Heart right ventricle (tissue), 16 donors: Measurements from ENCODE around the gene DDX39B. TPM values are rescaled to one million over a fixed set of nuclear protein-coding genes. Genes with fewer than 3 reads are reported as not detected.

Experiments
- ATAC-seq, 8 donors: fragments of 200-7000 bp; cut with Tn5 transposase; one replicate each; pipeline ENCODE4 v1.9.1; 2020; ENCODE audit warnings: mild to moderate bottlenecking in 8 of 8, moderate library complexity in 8 of 8, moderate number of reproducible peaks in 1 of 8
- DNase-seq, 2 donors: peaks; one replicate each; pipeline ENCODE4 v3.0.0-alpha.2; 2020
- H3K27ac ChIP-seq, 10 donors: fragments of 200-600 bp; sonication (generic) in 2 of 10; one replicate each; pipeline versions ENCODE4 v1.5.0 to v1.8.0; 2020 to 2022; ENCODE audit warnings: mild to moderate bottlenecking in 3 of 10
- H3K27me3 ChIP-seq, 7 donors: fragments of 200-600 bp; one replicate each; pipeline ENCODE4 v1.8.0; 2021 to 2022; ENCODE audit warnings: mild to moderate bottlenecking in 2 of 7
- H3K36me3 ChIP-seq, 9 donors: fragments of 200-600 bp; sonication (generic) in 1 of 9; one replicate each; pipeline versions ENCODE4 v1.5.0 to v1.8.0; 2020 to 2022; ENCODE audit warnings: mild to moderate bottlenecking in 2 of 9
- H3K4me1 ChIP-seq, 9 donors: fragments of 200-600 bp; sonication (generic) in 1 of 9; one replicate each; pipeline versions ENCODE4 v1.5.0 to v1.8.0; 2020 to 2022; ENCODE audit warnings: mild to moderate bottlenecking in 4 of 9
- H3K4me3 ChIP-seq, 10 donors: fragments of 200-600 bp; sonication (generic) in 2 of 10; one replicate each; pipeline versions ENCODE4 v1.5.0 to v1.8.0; 2020 to 2022; ENCODE audit warnings: mild to moderate bottlenecking in 7 of 10, moderate library complexity in 2 of 10
- H3K9me3 ChIP-seq, 11 donors: fragments of 200-600 bp in 10 of 11; sonication (generic) in 2 of 11; one replicate each; pipeline versions ENCODE4 v1.5.0 to v1.8.0; 2013 to 2022; ENCODE audit warnings: mild to moderate bottlenecking in 2 of 11, control low read depth in 1 of 11, moderate library complexity in 1 of 11
- WGBS, 2 donors: extraction: QIAGEN DNeasy Blood & Tissue Kit; methylation state at CpG; one replicate each; pipeline ENCODE4 v1.1.7; 2013; ENCODE audit warnings: inconsistent platforms in 1 of 2; 5-methylcytosine and 5-hydroxymethylcytosine counted together
- intact Hi-C, 10 donors: fragments of 100-400 bp; cut with DNase I; formaldehyde crosslinking; loops; one replicate each; pipeline versions ENCODE4 v1.11.1 to v1.14.2; 2022
- polyA plus RNA-seq, 2 donors: library from polyadenylated mRNA; stranded (reverse); fragments of 200-250 nt; gene quantifications; one replicate each; pipeline ENCODE4 v1.2.3, GENCODE V29; 2013
- total RNA-seq, 10 donors: library from RNA; stranded (reverse); fragmentation: NEBNext Ultra II Directional in 3 of 10; extraction: Animal tissue kit (Norgen Biotek cat#: 25700) in 3 of 10; gene quantifications; one replicate each; pipeline versions ENCODE4 v1.2.1 to v1.2.4, GENCODE V29; 2021 to 2023
- TF ChIP-seq, protein P1 (sequence below), 9 donors: fragments of 200-600 bp; sonication (generic) in 2 of 9; IDR thresholded peaks; one replicate each; pipeline versions ENCODE4 v1.5.0 to v1.8.0; 2021 to 2022; ENCODE audit warnings: antibody characterized with exemption in 9 of 9, mild to moderate bottlenecking in 5 of 9, moderate library complexity in 1 of 9
- donor health status: Arrhythmogenic right ventricular cardiomyopathy.
- donor health status: ischemic (EF 13 %, LVEDD 7.1; RV severe dilation, severe dysfunction).
- donor health status: healthy with polysubstance abuse.
- donor health status: DM: no; HTN: yes; CAD: no.
- donor health status: DM: no; HTN: no; CAD: no.
- donor health status: ischemic (EF 25% LVEDD 6.9; RV normal size, moderate dysfunction).
- donor health status: ischemic (EF 25% LVEDD 5.7; RV mildly dilated, moderate dysfunction).
- donor health status: healthy.
- donor health status: DM: yes; HTN: yes; CAD: no.
- donor health status: Ischemic cardiomyopathy.
- donor health status: ischemic (EF 35%, LVEDD 5.7; RV mildly dilated, moderate dysfunction).
- donor health status: nonischemic (EF 11% LVEDD 7.7; RV severe dilation, severe dysfunction).
- donor health status: DM: yes; HTN: yes; CAD: no.
- donor health status: PGD.
- donor health status: ischemic (EF 29% LVEDD 5.4; RV normal size, mild dysfunction).
- donor health status: nonischemic (EF 23%, LVEDD 6.1; RV moderate dilation, normal function).

DDX39B gene
- total and polyA plus RNA-seq, 12 donors = 154 to 422 (median 172) TPM

DNA sequence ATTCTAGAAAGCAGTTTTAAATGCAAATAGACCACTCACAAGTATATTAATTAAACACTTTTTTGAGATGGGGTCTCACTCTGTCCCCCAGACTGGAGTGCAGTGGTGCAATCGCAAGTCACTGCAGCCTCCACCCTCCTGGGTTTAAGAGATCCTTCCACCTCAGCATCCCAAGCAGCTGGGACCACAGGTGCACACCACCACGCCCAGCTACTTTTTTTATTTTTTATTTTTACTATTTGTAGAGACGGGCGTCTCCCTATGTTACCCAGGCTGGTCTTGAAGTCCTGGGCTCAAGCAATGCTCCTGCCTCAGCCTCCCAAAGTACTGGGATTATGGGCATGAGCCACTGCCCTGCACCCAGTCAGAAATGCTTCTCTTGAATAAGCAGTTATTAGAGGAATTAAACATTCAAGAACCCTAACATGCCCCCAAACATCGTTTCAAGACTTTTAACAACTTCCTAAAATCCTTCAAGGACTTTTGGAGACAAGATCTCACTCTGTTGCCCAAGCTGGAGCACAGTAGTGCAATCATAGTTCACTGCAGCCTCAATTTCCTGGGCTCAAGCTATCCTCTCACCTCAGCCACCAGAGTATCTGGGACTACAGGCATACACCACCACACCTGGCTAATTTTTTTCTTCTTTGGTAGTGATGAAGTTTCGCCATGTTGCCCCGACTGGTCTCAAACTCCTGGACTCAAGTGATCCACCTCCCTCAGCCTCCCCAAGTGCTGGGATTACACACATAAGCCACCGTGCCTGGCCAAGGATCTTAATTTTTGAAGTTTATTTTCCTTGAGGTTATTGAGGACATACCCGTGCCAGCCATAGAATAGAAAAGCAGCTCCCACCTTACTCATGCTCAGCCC lies 9.8 kb downstream of the DDX39B start:
- DNase-seq = no peak
- intact Hi-C loops = loop anchor here in 1 of 10 donors (5.0 kb wide), 1 partner anchor 35 kb away; the partner anchor contains the start of gene MICB
- 76 to 77% methylated on average over 9 of the region's 9 CpGs for WGBS, 2 donors
- peak overlapping the region in 2 of 10 donors; percentile 14 to 48 for H3K27ac ChIP-seq
- no peaks in the 10 kb centered on the region for H3K27me3 ChIP-seq
- H3K36me3 ChIP-seq = peaks cover 4 to 78% (median 66%) of the 10 kb centered on the region in 9 donors
- H3K4me1 ChIP-seq = peaks cover 0 to 28% (median 0%) of the 10 kb centered on the region in 9 donors
- no peaks in the 10 kb centered on the region for H3K9me3 ChIP-seq
- no peak overlapping the region for H3K4me3 ChIP-seq
- no peak for ATAC-seq
- TF ChIP-seq, protein P1, sequence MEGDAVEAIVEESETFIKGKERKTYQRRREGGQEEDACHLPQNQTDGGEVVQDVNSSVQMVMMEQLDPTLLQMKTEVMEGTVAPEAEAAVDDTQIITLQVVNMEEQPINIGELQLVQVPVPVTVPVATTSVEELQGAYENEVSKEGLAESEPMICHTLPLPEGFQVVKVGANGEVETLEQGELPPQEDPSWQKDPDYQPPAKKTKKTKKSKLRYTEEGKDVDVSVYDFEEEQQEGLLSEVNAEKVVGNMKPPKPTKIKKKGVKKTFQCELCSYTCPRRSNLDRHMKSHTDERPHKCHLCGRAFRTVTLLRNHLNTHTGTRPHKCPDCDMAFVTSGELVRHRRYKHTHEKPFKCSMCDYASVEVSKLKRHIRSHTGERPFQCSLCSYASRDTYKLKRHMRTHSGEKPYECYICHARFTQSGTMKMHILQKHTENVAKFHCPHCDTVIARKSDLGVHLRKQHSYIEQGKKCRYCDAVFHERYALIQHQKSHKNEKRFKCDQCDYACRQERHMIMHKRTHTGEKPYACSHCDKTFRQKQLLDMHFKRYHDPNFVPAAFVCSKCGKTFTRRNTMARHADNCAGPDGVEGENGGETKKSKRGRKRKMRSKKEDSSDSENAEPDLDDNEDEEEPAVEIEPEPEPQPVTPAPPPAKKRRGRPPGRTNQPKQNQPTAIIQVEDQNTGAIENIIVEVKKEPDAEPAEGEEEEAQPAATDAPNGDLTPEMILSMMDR (IDR thresholded peaks at IDR 0.05) = no peak

DNA sequence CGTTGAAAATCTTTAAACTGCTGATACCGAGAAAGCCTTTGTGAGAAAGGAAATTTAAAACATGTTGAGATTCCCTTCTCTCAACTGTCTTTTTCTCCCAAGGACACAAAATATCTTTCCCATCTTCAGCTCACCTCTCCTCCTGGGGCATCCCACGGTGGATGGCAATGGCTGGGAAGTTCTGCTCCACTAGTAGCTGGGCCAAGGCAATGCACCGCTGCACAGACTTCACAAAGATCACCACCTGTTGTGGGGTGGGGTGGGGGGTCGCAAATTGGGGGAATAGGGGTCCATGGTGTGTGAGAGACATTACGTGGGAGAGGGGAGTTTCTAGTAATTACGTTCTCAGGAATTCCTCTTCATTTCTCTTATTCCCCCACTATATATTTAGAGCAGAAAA lies 10.6 kb downstream of the DDX39B start:
- TF ChIP-seq, protein P1 (IDR thresholded peaks at IDR 0.05) = no peak
- Histone ChIP-seq H3K9me3 (no peaks in the 10 kb centered on the region), H3K36me3 (peaks cover 4 to 69% (median 57%) of the 10 kb centered on the region in 9 donors), H3K27me3 (no peaks in the 10 kb centered on the region), H3K4me1 (peaks cover 0 to 21% (median 3%) of the 10 kb centered on the region in 9 donors), H3K4me3 (no peak overlapping the region), H3K27ac (no peak overlapping the region)
- ATAC-seq = no peak
- no peak for DNase-seq
- 87 to 90% methylated on average over 7 of the region's 7 CpGs for WGBS, 2 donors
- intact Hi-C loops = loop anchor here in 1 of 10 donors (5.0 kb wide), 1 partner anchor 34 kb away; the partner anchor contains the start of gene MICB

DNA sequence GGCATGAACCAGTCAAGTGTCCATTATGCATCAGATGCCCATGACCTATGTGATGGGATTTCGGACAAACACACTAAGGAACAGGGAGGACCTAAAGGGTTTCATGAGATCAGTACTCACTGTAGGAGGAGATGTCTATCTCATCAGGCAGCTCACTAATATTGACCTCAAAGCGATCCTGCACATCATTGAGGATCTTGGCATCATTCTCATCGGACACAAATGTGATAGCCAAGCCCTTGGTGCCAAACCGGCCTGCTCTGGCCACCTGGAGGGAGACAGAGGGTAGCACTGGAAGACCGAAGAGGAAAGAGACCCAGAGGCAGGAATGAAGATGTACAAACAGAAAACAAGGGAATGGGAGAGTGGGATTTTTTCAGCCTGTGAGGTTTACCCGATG lies 11.1 kb downstream of the DDX39B start:
- ATAC-seq = no peak
- H3K27me3 ChIP-seq = no peaks in the 10 kb centered on the region
- H3K27ac ChIP-seq = no peak overlapping the region
- intact Hi-C loops = loop anchor here in 1 of 10 donors (5.0 kb wide), 1 partner anchor 33 kb away; the partner anchor contains the start of gene MICB
- no peaks in the 10 kb centered on the region for H3K9me3 ChIP-seq
- H3K4me3 ChIP-seq = no peak overlapping the region
- H3K36me3 ChIP-seq = peaks cover 4 to 64% (median 52%) of the 10 kb centered on the region in 9 donors
- WGBS, 2 donors = 57 to 65% methylated on average over 6 of the region's 6 CpGs
- H3K4me1 ChIP-seq = peaks cover 0 to 22% (median 3%) of the 10 kb centered on the region in 9 donors
- TF ChIP-seq, protein P1 (IDR thresholded peaks at IDR 0.05) = no peak
- no peak for DNase-seq

DNA sequence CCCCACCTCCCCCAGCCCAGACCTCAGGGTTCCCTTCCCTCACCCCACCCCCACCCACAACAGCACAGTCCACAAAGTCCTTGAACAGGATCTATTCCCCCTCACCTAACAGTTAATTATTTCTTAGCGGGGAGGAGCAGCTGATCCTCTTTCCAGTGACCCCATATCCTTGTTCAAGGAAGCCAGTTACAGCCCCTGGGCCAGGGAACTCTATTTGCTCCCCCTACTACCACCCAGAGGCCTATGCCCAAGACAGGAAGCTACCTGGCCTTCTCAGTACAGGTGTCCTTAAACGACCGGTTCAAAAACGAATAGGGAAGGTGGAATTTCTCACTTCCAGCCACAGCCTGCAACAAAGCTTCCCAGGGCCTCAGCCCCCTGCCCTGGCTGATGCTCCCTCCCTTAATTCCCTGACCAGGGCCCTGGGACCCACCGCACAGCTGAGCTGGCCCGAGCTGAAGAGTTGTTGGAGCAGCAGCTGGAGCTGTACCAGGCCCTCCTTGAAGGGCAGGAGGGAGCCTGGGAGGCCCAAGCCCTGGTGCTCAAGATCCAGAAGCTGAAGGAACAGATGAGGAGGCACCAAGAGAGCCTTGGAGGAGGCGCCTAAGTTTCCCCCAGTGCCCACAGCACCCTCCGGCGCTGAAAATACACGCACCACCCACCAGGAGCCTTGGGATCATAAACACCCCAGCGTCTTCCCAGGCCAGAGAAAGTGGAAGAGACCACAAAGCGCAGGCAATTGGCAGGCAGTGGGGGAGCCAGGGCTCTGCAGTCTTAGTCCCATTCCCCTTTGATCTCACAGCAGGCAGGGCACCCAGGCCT lies 12.3 kb downstream of the DDX39B start:
- H3K27ac ChIP-seq = no peak overlapping the region
- H3K36me3 ChIP-seq = peaks cover 3 to 53% (median 41%) of the 10 kb centered on the region in 9 donors
- no peaks in the 10 kb centered on the region for H3K9me3 ChIP-seq
- DNase-seq (no peak), ATAC-seq (peak in 4 of 8 donors; percentile 6 to 23 (median 8))
- H3K27me3 ChIP-seq = no peaks in the 10 kb centered on the region
- H3K4me3 ChIP-seq = no peak overlapping the region
- H3K4me1 ChIP-seq = peaks cover 0 to 23% (median 3%) of the 10 kb centered on the region in 9 donors
- 51 to 52% methylated on average over 12 of the region's 12 CpGs for WGBS, 2 donors
- TF ChIP-seq, protein P1 (IDR thresholded peaks at IDR 0.05) = no peak
- intact Hi-C loops = loop anchor here in 1 of 10 donors (5.0 kb wide), 1 partner anchor 32 kb away; the partner anchor contains the start of gene MICB
